Stimulated activated effector memory CD8-positive, alpha-beta T cell treated with anti-CD3 and anti-CD28 coated beads, Interleukin-12 subunit alpha, Interleukin-12 subunit beta, amount 100 ng/mL, for 72 hours (primary cell): ENCODE measurements around the gene TCP1.
"Not testable (repeated sequence)": the region's sequence is repeated elsewhere in the genome, so short reads cannot be mapped to it uniquely, and the experiment has no call there.

Experiments
- ATAC-seq: fragments of 150-1000 bp; cut with Tn5 transposase; 2 replicates; pipeline ENCODE4 v1.10.0; 2021
- DNase-seq, 2 donors: peaks; one replicate each; pipeline ENCODE4 v3.0.0; 2021 to 2022; ENCODE audit warnings: low spot score in 2 of 2
- H3K27ac Mint-ChIP-seq: one replicate; pipeline ENCODE4 v1.8.0; 2022; ENCODE audit warnings: mild to moderate bottlenecking, mixed read lengths
- H3K36me3 Mint-ChIP-seq: one replicate; pipeline ENCODE4 v1.8.0; 2022; ENCODE audit warnings: mild to moderate bottlenecking, mixed read lengths
- H3K4me1 Mint-ChIP-seq: one replicate; pipeline ENCODE4 v1.8.0; 2022; ENCODE audit warnings: mixed read lengths
- H3K4me3 Mint-ChIP-seq: one replicate; pipeline ENCODE4 v1.8.0; 2022; ENCODE audit warnings: mild to moderate bottlenecking, mixed read lengths
- H3K9me3 Mint-ChIP-seq: one replicate; pipeline ENCODE4 v1.8.0; 2022; ENCODE audit warnings: mixed read lengths

Gene TCP1

DNA sequence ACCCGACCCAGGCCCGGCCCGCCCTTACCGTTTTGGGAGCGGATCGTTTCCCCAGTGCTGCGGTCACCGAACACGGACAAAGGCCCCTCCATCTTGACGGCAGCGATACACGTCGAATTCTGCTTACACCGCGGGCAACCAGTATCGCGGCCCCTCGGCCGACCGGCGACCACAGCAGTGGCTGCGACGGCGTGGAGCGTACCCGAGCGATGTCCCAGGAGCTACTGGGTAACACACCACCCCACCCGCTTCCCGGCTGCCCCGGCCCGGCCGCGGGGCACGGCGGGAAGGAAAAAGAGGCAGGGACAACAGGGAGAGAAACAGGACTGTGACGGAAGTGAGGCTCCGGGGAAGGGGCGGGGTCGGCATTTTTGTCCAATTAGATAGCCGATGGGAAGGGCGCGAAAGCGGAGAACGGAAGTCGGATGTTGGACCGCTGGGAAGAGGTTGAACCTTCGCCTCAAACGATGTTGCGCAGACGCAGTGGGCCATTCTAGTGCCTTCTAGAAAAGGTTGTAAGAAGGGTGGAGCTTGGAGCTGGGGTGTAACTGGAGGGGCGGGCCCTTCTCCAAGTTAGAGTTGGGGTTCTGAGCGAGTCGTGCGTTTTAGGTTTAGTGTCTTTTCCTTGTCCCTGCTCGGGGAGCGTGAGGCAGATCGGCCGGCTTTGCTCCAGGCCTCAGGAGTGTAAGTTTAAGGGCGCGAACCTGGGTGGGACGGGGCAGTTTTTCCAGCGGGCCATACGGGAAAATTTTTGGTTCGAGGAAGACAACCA lies at the start of gene TCP1:
Gene TCP1, minus strand, starts transcription at position 226 of the 772 bp plus-strand sequence. Its CDS starts 134 bp downstream, at position 92.
- no peaks in the 10 kb centered on the region for H3K9me3 Mint-ChIP-seq
- DNase-seq = peak; percentile 86 to 99
- peak within 1 kb of the TSS; percentile 95 for H3K27ac Mint-ChIP-seq
- peak within 1 kb of the TSS; percentile 95 for H3K4me3 Mint-ChIP-seq
- peak; percentile 89 for ATAC-seq
- peaks cover 98% of the 10 kb centered on the region for H3K36me3 Mint-ChIP-seq
- H3K4me1 Mint-ChIP-seq = peaks cover 54% of the 10 kb centered on the region

GRCh38 chr6:159838020-159838744 lies 48.8 kb upstream of the TCP1 start:
- Mint-ChIP-seq H3K4me1 (no peaks in the 10 kb centered on the region), H3K4me3 (no peak overlapping the region), H3K9me3 (no peaks in the 10 kb centered on the region), H3K36me3 (no peaks in the 10 kb centered on the region), H3K27ac (no peak overlapping the region)
- ATAC-seq (no peak), DNase-seq (no peak)

DNA sequence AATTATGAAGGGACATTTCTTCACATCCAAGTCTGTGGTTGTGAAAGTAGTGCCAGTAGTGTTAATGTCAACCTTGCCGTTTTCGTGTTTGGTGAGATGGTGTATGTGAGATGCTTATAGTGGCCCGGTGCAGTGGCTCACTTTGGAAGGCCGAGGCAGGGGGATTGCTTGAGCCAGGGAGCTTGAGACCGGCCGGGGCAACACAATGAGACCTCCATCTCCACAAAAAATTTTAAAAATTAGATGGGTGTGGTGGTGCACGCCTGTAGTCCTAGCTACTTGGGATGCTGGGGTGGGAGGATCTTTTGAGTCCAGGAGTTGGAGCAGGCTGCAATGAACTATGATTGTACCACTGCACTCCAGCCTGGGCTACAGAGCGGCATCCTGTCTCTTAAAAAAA lies 48.1 kb upstream of the TCP1 start:
- no peaks in the 10 kb centered on the region for H3K36me3 Mint-ChIP-seq
- no peak overlapping the region for H3K4me3 Mint-ChIP-seq
- no peaks in the 10 kb centered on the region for H3K9me3 Mint-ChIP-seq
- ATAC-seq (no peak), DNase-seq (no peak)
- no peaks in the 10 kb centered on the region for H3K4me1 Mint-ChIP-seq
- no peak overlapping the region for H3K27ac Mint-ChIP-seq

DNA sequence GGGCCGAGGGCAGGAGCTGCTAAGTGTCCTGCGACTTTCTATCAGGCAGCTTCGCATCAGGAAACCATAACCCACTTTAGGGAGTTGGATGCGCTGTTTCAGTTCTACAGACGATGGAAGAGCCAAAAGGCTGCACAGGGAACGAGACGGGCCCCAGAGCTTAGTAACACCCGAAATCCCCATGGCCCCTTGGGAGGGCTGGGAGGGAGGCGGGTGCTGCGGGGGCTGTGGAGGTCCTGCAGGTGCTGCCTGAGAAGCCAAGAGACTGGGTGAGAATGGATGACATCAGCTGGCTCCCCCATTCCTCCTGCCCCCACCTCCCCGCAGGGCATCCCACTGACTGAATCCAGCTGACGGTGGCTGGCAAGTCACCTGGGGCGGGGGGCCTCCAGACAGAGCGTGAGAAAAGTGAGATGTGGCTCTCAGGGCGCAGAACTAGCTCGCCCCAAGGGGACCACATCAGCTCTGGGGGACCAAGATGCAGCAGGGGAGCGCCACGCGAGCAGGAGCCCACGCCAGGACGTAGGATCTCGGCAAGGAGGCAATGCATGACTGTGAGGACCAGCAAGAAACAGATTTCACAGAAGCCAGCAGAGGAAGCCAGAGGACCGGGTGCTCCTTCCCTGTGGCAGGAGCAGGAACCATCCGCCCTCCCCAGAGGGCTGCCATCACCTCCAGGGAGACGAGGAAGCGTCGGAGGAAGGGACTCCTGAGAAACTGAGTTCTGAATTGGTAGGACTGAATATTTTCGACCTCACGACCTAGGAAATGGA lies 47.5 kb upstream of the TCP1 start:
- Mint-ChIP-seq H3K4me3 (no peak overlapping the region), H3K9me3 (no peaks in the 10 kb centered on the region), H3K36me3 (no peaks in the 10 kb centered on the region), H3K4me1 (no peaks in the 10 kb centered on the region), H3K27ac (no peak overlapping the region)
- DNase-seq = no peak
- ATAC-seq = no peak

DNA sequence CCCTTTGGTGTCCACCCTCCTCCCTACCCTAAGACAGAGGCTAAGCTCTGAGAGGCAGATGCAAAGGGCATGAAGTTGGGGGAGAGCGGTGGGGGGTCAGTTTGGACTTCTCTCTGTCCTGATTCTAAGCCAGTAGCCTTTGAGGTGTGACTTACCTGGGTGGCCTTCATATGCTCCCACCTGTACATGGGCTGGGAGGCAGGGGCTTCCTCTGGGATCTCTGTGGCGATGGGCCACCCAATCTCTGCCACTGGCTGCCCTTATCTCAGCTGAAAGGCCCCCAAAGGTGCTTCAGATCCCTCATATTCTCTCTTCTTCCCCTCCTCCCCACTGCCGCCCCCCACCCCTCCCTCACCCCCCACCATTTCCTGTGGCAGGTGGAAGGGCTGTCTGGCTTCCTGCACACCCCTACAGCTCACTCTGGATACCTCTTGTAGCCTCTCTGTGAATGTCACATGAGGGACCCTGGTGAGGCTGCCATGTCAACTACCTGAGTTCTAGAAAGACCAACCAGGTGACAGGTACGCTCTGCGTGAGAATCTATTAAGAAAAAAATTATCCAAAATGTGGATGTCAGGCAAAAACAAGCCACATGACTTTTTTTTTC lies 44.7 kb upstream of the TCP1 start:
- DNase-seq = no peak
- Mint-ChIP-seq H3K4me3 (no peak overlapping the region), H3K36me3 (no peaks in the 10 kb centered on the region), H3K27ac (no peak overlapping the region), H3K9me3 (no peaks in the 10 kb centered on the region), H3K4me1 (no peaks in the 10 kb centered on the region)
- no peak for ATAC-seq

DNA sequence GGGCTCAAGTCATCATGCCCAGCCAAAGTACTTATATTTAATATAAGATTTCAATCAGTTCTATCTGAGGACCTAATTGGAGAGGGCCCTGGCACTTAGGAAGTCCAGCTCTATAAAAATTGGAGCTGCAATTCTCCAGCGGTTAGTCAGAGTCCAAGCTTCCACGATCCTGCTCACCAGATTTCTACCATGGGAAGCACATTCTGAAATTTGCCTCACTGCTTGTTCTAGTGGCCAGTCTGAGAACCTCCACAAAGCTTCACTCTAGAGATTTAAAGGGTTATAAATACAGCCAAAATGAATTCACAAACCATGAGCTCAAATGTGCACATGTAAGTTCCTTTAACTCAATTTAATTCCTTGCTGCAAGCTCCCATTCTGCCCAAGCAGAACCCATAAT lies 44.2 kb upstream of the TCP1 start:
- Mint-ChIP-seq H3K9me3 (no peaks in the 10 kb centered on the region), H3K27ac (no peak overlapping the region), H3K4me1 (no peaks in the 10 kb centered on the region), H3K36me3 (no peaks in the 10 kb centered on the region), H3K4me3 (no peak overlapping the region)
- DNase-seq = no peak
- no peak for ATAC-seq

DNA sequence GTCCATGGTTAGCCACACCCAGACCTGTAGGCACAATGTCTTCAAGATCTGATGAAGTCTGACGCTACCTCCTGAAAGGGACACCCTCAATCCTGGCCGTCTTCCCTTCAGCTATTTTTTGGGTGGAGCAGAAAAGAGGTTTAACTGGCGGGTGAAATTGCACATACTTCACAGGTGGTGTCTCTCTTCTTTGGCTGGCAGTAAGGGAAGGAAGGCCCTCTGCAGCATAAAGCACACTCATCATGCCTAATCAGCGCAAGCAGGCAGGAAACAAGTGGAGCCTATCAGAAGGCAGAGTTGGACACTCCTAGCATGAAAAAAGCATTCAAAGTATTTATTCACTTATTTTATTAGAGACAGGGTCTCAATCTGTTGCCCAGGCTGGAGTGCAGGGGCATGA lies 43.5 kb upstream of the TCP1 start:
- DNase-seq = no peak
- ATAC-seq = no peak
- no peak overlapping the region for H3K4me3 Mint-ChIP-seq
- no peak overlapping the region for H3K27ac Mint-ChIP-seq
- no peaks in the 10 kb centered on the region for H3K36me3 Mint-ChIP-seq
- H3K9me3 Mint-ChIP-seq = no peaks in the 10 kb centered on the region
- no peaks in the 10 kb centered on the region for H3K4me1 Mint-ChIP-seq

DNA sequence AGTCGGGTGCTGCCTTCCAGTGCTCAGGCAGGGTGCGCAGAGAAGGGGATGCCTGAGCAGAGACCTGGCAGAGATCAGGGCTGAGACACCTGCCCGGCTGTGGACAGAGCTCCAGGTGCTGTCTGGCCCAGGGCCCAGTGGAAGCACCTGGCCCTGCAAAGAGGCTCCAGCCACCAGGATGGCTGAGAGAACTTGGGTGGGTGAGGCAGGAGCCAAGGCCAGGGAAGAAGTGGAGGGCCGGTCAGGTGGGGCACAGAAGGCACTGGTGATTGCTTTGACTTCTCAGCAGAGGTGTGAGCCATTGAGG lies 41.9 kb upstream of the TCP1 start:
- no peaks in the 10 kb centered on the region for H3K9me3 Mint-ChIP-seq
- no peak for ATAC-seq
- H3K27ac Mint-ChIP-seq = no peak overlapping the region
- DNase-seq = no peak
- H3K36me3 Mint-ChIP-seq = no peaks in the 10 kb centered on the region
- H3K4me3 Mint-ChIP-seq = no peak overlapping the region
- no peaks in the 10 kb centered on the region for H3K4me1 Mint-ChIP-seq

GRCh38 chr6:159830501-159831372 lies 41.3 kb upstream of the TCP1 start:
- Mint-ChIP-seq H3K27ac (no peak overlapping the region), H3K4me3 (no peak overlapping the region)

DNA sequence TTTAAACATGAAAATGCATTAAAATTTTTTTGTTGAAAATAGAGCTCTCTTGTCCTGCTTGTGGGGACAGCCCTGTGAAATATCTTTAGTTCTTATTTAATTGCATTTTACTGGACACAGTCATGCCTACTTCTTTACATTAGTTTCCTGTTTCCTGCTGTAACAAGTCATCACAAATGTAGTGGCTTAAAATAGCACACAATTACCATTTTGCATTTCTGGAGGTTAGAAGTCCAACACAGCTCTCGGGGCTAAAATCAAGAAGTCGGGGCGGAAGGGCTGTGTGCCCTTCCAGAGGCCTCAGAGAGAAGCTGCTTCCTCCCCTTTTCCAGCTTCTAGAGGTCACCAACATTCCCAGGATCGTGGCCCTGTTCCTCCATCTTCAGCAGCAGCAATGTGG lies 40.1 kb upstream of the TCP1 start:
- Mint-ChIP-seq H3K9me3 (no peaks in the 10 kb centered on the region), H3K27ac (no peak overlapping the region), H3K36me3 (no peaks in the 10 kb centered on the region), H3K4me3 (no peak overlapping the region), H3K4me1 (no peaks in the 10 kb centered on the region)
- DNase-seq (no peak), ATAC-seq (no peak)

More at GRCh38 chr6:159830501-159831372, 41.3 kb upstream of the TCP1 start:
- DNase-seq (no peak), ATAC-seq (no peak)
- H3K4me1 Mint-ChIP-seq = no peaks in the 10 kb centered on the region
- H3K9me3 Mint-ChIP-seq = no peaks in the 10 kb centered on the region
- no peaks in the 10 kb centered on the region for H3K36me3 Mint-ChIP-seq

DNA sequence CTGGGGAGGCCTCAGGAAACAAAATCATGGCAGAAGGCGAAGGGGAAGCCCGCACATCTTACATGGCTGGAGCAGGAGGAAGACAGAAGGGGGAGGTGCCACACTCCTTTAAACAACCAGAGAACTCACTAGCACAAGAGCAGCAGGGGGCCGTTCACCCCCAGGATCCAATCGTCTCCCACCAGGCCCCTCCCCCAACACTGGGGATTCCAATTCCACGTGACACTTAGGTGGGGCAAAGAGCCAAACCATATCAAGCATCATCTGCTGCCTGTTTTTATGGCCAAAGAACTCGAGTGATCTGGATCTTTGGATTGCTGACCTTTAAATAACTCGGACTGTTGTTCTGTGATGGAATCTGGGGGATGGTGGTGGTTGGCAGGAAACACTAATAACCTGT lies 38.7 kb upstream of the TCP1 start:
- H3K9me3 Mint-ChIP-seq = no peaks in the 10 kb centered on the region
- H3K27ac Mint-ChIP-seq = no peak overlapping the region
- H3K36me3 Mint-ChIP-seq = no peaks in the 10 kb centered on the region
- no peaks in the 10 kb centered on the region for H3K4me1 Mint-ChIP-seq
- DNase-seq (no peak), ATAC-seq (no peak)
- no peak overlapping the region for H3K4me3 Mint-ChIP-seq

DNA sequence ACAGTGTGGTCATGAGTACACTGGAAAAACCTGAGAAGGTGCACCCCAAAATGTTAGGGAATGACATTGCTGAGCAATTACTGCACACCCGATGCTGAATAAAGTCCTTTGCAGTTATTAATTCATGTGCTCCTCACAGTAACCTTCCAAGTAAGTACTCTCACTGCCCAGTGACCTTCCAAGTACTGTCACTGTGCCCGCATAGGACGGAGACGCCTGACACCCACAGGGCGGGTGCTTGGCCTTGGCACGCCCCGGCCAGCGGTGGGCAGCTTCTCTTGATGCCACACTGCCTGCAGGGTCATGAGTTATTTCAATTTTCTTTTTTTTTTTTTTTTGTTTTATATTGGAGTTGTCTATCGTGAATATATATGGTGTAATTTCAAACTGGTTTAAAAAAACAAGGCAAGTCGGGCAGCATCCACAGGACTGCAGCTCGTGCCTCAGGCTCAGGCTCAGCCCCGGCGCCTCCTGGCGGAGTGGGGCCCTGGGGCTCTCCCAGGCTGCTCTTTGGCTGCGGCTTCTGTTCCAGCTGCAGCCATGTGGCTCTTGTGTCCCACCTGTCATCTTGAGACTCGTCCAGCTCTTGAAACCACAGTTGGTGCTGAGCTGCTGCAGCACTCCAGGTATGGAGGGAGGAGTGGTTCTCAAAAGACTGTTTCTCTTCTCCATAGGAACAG lies 37.7 kb upstream of the TCP1 start:
- Mint-ChIP-seq H3K27ac (no peak overlapping the region), H3K4me3 (no peak overlapping the region), H3K9me3 (no peaks in the 10 kb centered on the region), H3K4me1 (no peaks in the 10 kb centered on the region), H3K36me3 (no peaks in the 10 kb centered on the region)
- no peak for DNase-seq
- ATAC-seq = no peak

DNA sequence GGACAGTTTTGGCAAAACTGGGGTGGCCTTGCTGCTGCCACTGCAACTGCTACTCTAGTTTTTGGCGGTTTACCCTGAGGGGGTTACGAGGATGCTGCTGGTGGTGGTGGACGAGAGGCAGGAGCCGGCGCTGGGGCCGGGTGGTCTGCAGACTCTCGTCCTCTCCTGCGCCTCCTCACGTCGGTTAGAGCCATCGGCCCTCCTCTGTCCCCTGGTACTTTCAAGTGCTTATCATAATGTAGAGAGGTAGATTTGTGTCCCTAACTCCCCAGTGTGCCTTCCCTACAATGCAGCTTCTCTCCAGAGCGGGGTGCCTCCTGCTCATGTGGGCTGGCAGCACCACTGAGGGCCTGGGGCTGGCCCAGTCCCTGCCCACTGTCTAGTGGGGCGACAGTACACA lies 36.6 kb upstream of the TCP1 start:
- DNase-seq (no peak), ATAC-seq (no peak)
- Mint-ChIP-seq H3K27ac (no peak overlapping the region), H3K9me3 (no peaks in the 10 kb centered on the region), H3K4me1 (no peaks in the 10 kb centered on the region), H3K36me3 (no peaks in the 10 kb centered on the region), H3K4me3 (no peak overlapping the region)

- H3K4me1 Mint-ChIP-seq, H3K4me3 Mint-ChIP-seq, DNase-seq, H3K36me3 Mint-ChIP-seq, H3K27ac Mint-ChIP-seq, ATAC-seq, H3K9me3 Mint-ChIP-seq: not testable (repeated sequence)
Observed at GRCh38 chr6:159824690-159825089, 35.3 kb upstream of the TCP1 start.
